Fibroblast of pulmonary artery (primary cell): ENCODE results near the gene ERRFI1.

Source experiments
- DNase-seq: peaks from one replicate; pipeline ENCODE4 v3.0.0-alpha.2; 2010; ENCODE audit warnings: low read depth
- H3K4me3 ChIP-seq: replicated peaks from 2 replicates; pipeline ENCODE4 v1.5.1; 2011; ENCODE audit warnings: low read depth, mild to moderate bottlenecking, control low read depth, low read length, moderate library complexity
- CTCF ChIP-seq: IDR thresholded peaks from 2 replicates; pipeline ENCODE4 v1.5.1; 2011; ENCODE audit warnings: mild to moderate bottlenecking, control low read depth, low read length, inconsistent platforms; ENCODE audit errors: missing control alignments

The ERRFI1 gene

GRCh38 chr1:8010080-8010664 is 15.9 kb downstream of the ERRFI1 start:
- no peak for TF ChIP-seq CTCF

GRCh38 chr1:8009043-8010002 is 16.8 kb downstream of the ERRFI1 start:
- DNase-seq: no peak
- no peak for TF ChIP-seq CTCF
- no peak overlapping the region for H3K4me3 ChIP-seq

More at GRCh38 chr1:8010080-8010664, 15.9 kb downstream of the ERRFI1 start:
- DNase-seq: no peak
- H3K4me3 ChIP-seq: no peak overlapping the region

- H3K4me3 ChIP-seq: no peak overlapping the region
- no peak for TF ChIP-seq CTCF
- DNase-seq: no peak
Measured at GRCh38 chr1:8006037-8006963, 19.8 kb downstream of the ERRFI1 start.

GRCh38 chr1:8004803-8005573 is 21.1 kb downstream of the ERRFI1 start:
- no peak overlapping the region for H3K4me3 ChIP-seq
- peak; percentile 99 for DNase-seq
- TF ChIP-seq CTCF: no peak

- H3K4me3 ChIP-seq: no peak overlapping the region
- TF ChIP-seq CTCF: no peak
- DNase-seq: peak; percentile 63
Measured at GRCh38 chr1:8004113-8004802, 21.9 kb downstream of the ERRFI1 start.
